Measurements from ENCODE around the gene BLNK. TPM values are rescaled to one million over a fixed set of nuclear protein-coding genes. Genes with fewer than 3 reads are reported as not detected.

The BLNK gene
- total RNA-seq, 2 donors from 2014 or later, result 13.5 to 55.4 TPM

DNA sequence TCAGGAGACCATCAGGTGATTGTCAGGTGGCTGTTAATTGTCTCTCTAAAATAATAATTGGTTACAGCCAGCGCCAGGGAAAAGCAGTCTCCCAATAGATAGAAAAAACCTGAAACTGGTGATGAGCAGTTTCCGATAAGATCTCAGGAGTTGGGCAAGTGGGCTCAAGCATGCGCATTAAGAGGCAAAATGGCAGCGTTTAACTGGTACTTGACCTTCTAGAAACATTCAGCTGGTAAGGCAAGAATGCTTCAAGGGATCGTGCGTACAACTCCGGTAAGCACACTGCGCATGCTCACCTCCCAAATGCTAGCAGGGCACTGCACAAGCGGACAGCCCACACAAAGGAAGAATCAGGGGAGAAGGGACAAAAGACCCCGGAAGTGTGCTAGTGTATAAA, 48.5 kb downstream of the BLNK start:
- no peaks in the 10 kb centered on the region for H3K27me3 ChIP-seq
- no peak overlapping the region for H3K27ac ChIP-seq
- peaks cover 6 to 8% of the 10 kb centered on the region in 2 donors for H3K36me3 ChIP-seq (replicated peaks in 1 of 2; ENCODE audit: insufficient read depth in 1 of 2, low read depth in 2 of 2)
- H3K4me1 ChIP-seq, result peaks cover 13% of the 10 kb centered on the region
- ATAC-seq, result no peak
- no peak overlapping the region for H3K4me3 ChIP-seq
- TF ChIP-seq, protein P1, sequence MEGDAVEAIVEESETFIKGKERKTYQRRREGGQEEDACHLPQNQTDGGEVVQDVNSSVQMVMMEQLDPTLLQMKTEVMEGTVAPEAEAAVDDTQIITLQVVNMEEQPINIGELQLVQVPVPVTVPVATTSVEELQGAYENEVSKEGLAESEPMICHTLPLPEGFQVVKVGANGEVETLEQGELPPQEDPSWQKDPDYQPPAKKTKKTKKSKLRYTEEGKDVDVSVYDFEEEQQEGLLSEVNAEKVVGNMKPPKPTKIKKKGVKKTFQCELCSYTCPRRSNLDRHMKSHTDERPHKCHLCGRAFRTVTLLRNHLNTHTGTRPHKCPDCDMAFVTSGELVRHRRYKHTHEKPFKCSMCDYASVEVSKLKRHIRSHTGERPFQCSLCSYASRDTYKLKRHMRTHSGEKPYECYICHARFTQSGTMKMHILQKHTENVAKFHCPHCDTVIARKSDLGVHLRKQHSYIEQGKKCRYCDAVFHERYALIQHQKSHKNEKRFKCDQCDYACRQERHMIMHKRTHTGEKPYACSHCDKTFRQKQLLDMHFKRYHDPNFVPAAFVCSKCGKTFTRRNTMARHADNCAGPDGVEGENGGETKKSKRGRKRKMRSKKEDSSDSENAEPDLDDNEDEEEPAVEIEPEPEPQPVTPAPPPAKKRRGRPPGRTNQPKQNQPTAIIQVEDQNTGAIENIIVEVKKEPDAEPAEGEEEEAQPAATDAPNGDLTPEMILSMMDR (IDR thresholded peaks at IDR 0.05), result no peak
- TF ChIP-seq POLR2A (IDR thresholded peaks at IDR 0.05), result no peak
- DNase-seq, result no peak
- intact Hi-C loops (cut with DNase I), result no loop called here
- no peaks in the 10 kb centered on the region for H3K9me3 ChIP-seq
- WGBS, 2 donors, result 87 to 93% methylated on average over 10 of the region's 10 CpGs

GRCh38 chr10:96222441-96222840, 48.9 kb downstream of the BLNK start:
- H3K9me3 ChIP-seq, result no peaks in the 10 kb centered on the region
- ATAC-seq, result no peak
- H3K4me1 ChIP-seq, result peaks cover 13% of the 10 kb centered on the region
- peaks cover 6 to 8% of the 10 kb centered on the region in 2 donors for H3K36me3 ChIP-seq (replicated peaks in 1 of 2; ENCODE audit: insufficient read depth in 1 of 2, low read depth in 2 of 2)
- 65 to 90% methylated on average over 3 of the region's 3 CpGs for WGBS, 2 donors
- intact Hi-C loops (cut with DNase I), result no loop called here
- H3K27ac ChIP-seq, result no peak overlapping the region
- TF ChIP-seq, protein P1 (IDR thresholded peaks at IDR 0.05), result no peak
- TF ChIP-seq POLR2A (IDR thresholded peaks at IDR 0.05), result no peak
- no peak for DNase-seq
- H3K27me3 ChIP-seq, result no peaks in the 10 kb centered on the region
- H3K4me3 ChIP-seq, result no peak overlapping the region

DNA sequence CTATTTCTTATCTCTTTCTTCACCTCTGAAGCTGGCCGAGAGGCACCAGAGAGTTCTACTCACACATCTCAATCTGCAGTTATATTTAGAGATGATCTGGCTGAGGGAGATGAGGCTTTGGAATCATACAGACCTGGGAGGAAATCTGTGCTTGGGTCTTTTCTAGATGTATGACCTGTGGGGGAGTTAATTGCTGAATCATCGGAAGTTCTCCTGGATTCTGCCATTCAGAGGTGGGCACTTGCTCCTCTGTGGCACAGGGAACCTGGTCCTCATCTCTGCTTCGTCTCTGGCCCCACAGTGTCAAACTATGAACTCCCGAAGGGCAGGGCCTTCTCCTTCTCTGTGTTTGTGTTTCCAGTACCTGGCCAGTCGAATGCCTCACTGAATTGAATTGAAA, 52.5 kb downstream of the BLNK start:
- Histone ChIP-seq H3K27me3 (no peaks in the 10 kb centered on the region), H3K4me3 (no peak overlapping the region), H3K4me1 (no peaks in the 10 kb centered on the region), H3K9me3 (no peaks in the 10 kb centered on the region), H3K27ac (no peak overlapping the region), H3K36me3 (replicated peaks in 1 of 2; ENCODE audit: insufficient read depth in 1 of 2, low read depth in 2 of 2) (peaks cover 13 to 15% of the 10 kb centered on the region in 2 donors)
- no peak for ATAC-seq
- WGBS, 2 donors, result 66 to 68% methylated on average over 5 of the region's 5 CpGs
- TF ChIP-seq, protein P1 (IDR thresholded peaks at IDR 0.05), result no peak
- no peak for TF ChIP-seq POLR2A (IDR thresholded peaks at IDR 0.05)
- no peak for DNase-seq
- intact Hi-C loops (cut with DNase I), result no loop called here

GRCh38 chr10:96217711-96218110, 53.7 kb downstream of the BLNK start:
- H3K4me1 ChIP-seq, result no peaks in the 10 kb centered on the region
- intact Hi-C loops (cut with DNase I), result no loop called here
- no peaks in the 10 kb centered on the region for H3K27me3 ChIP-seq
- H3K4me3 ChIP-seq, result no peak overlapping the region
- no peak for TF ChIP-seq POLR2A (IDR thresholded peaks at IDR 0.05)
- TF ChIP-seq, protein P1 (IDR thresholded peaks at IDR 0.05), result no peak
- 64 to 66% methylated on average over 4 of the region's 4 CpGs for WGBS, 2 donors
- no peak overlapping the region for H3K27ac ChIP-seq
- peaks cover 13% of the 10 kb centered on the region in 2 donors for H3K36me3 ChIP-seq (replicated peaks in 1 of 2; ENCODE audit: insufficient read depth in 1 of 2, low read depth in 2 of 2)
- H3K9me3 ChIP-seq, result no peaks in the 10 kb centered on the region
- ATAC-seq (no peak), DNase-seq (no peak)

GRCh38 chr10:96216775-96217174, 54.6 kb downstream of the BLNK start:
- Histone ChIP-seq H3K27me3 (no peaks in the 10 kb centered on the region), H3K4me1 (no peaks in the 10 kb centered on the region), H3K9me3 (no peaks in the 10 kb centered on the region), H3K27ac (no peak overlapping the region), H3K4me3 (no peak overlapping the region), H3K36me3 (replicated peaks in 1 of 2; ENCODE audit: insufficient read depth in 1 of 2, low read depth in 2 of 2) (peaks cover 9 to 12% of the 10 kb centered on the region in 2 donors)
- TF ChIP-seq, protein P1 (IDR thresholded peaks at IDR 0.05), result no peak
- TF ChIP-seq POLR2A (IDR thresholded peaks at IDR 0.05), result no peak
- no peak for ATAC-seq
- no peak for DNase-seq
- 92 to 94% methylated on average over 5 of the region's 5 CpGs for WGBS, 2 donors
- intact Hi-C loops (cut with DNase I), result no loop called here

All from body of pancreas (tissue), 4 donors.